ENCODE data around the gene C2CD4C.
"Not testable (repeated sequence)": the region's sequence is repeated elsewhere in the genome, so short reads cannot be mapped to it uniquely, and the experiment has no call there.

C2CD4C gene

DNA sequence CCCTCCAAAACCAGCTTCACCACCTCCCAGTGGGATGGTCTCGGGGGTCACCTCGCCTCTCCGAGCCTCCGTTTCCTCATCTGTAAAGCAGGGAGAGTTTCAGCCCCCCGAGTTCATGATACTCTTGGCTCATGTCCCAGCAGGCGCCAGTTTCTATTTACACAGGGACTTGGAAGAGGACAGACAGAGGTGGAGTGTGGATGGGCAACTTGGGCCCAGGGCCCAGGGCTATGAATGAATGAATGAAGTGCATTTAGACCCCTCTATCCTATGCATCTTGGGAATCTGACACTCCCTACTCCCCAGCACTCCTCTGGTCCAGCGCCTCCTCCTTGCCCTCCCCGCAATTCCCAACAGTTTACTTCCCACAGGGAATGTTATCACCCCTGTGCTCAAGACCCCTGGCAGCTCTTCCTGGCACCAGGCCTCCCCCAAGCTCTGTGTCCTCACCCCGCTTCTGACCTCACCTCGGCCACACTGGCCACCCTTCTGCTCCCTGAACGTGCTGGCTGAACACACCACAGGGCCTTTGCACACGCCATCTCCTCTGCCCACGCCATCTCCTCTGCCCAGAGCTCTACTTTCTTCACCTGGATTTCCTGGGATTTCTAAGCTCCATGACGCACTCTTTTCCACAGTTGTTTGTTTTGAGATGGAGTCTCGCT lies 4.9 kb upstream of the C2CD4C start:
- no peak for DNase-seq (ENCODE audit: low spot score)

DNA sequence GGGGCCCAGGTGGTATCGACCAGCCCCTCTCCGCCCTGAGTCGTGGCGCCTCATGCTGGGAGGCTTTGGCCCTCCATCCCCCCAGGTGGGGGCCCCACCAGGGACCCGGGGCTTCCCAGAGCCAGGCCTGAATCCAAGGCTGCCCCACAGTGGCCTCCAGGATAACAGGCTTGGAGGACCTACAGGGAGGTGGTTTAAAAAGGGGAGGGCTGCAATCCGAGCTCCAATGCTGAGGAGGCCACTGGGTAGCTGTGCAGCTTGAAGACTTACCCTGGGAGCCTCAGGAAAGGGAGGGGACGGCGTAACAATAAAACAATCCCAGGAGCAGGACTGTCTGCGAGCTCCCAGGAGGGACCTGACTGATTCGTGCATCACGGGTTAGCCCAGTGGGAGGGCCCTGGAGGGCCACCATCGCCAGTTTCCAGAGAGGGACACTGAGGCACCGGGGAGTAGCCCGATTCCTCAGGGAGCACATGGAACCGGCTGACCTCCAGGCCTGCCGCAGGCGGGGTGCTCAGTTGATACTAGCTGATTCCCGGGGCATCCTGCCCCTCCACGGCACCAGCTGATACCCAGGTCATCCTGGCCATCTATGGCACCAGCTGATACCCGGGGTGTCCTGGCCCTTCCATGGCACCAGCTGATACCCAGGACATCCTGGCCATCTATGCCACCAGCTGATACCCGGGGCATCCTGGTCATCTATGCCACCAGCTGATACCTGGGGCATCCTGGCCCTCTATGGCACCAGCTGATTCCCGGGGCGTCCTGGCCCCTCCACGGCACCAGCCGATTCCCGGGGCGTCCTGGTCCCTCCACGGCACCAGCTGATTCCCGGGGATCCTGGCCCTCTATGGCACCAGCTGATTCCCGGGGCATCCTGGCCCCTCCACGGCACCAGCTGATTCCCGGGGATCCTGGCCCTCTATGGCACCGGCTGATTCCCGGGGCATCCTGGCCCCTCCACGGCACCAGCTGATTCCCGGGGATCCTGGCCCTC lies 3.7 kb upstream of the C2CD4C start:
- DNase-seq (ENCODE audit: low spot score), result no peak

DNA sequence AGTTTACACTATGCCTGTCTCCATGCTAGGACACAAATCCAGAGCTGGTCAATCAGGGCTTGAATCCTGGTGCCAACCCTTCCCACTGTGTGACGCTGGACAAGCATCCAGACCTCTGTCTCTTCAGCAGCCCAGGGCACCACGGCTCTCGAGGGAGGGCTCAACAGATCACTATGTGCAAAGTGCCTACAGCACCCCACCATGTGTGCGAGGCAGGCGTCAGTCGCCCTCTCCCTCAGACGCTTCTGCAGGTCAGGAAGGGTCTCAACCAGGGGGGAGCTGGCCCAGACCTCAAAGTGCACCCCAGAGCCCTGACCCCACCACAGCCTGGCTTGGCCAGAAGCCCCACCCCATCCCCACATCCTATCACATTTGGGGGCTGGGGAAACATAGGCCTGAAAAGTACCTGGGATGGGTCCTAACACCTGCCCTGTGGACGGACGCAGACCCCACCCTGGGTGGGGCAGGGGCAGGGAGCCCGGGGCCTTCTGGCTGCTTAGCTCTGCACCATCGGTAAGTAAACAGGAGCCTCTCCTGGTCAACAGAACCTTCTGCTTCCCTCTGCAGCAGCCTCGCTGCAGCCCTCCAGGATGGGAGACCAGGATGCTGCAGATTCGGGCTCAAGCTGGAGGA lies 2.9 kb upstream of the C2CD4C start:
- no peak for DNase-seq (ENCODE audit: low spot score)

- DNase-seq (ENCODE audit: low spot score), result not testable (repeated sequence)
Observed at GRCh38 chr19:411121-411722, 2.3 kb upstream of the C2CD4C start.

- no peak for DNase-seq (ENCODE audit: low spot score)
Observed at GRCh38 chr19:410243-410781, 1.4 kb upstream of the C2CD4C start.

- DNase-seq (ENCODE audit: low spot score), result no peak
Observed at GRCh38 chr19:409516-410242, 732 bp upstream of the C2CD4C start.

GRCh38 chr19:408441-408901 lies 476 bp downstream of the C2CD4C start:
- DNase-seq (ENCODE audit: low spot score), result no peak

GRCh38 chr19:407511-408440 lies 1.2 kb downstream of the C2CD4C start:
- no peak for DNase-seq (ENCODE audit: low spot score)

- DNase-seq (ENCODE audit: low spot score), result no peak
Observed at GRCh38 chr19:406971-407510, 1.9 kb downstream of the C2CD4C start.

GRCh38 chr19:406135-406781 lies 2.7 kb downstream of the C2CD4C start:
- DNase-seq (ENCODE audit: low spot score), result no peak

DNA sequence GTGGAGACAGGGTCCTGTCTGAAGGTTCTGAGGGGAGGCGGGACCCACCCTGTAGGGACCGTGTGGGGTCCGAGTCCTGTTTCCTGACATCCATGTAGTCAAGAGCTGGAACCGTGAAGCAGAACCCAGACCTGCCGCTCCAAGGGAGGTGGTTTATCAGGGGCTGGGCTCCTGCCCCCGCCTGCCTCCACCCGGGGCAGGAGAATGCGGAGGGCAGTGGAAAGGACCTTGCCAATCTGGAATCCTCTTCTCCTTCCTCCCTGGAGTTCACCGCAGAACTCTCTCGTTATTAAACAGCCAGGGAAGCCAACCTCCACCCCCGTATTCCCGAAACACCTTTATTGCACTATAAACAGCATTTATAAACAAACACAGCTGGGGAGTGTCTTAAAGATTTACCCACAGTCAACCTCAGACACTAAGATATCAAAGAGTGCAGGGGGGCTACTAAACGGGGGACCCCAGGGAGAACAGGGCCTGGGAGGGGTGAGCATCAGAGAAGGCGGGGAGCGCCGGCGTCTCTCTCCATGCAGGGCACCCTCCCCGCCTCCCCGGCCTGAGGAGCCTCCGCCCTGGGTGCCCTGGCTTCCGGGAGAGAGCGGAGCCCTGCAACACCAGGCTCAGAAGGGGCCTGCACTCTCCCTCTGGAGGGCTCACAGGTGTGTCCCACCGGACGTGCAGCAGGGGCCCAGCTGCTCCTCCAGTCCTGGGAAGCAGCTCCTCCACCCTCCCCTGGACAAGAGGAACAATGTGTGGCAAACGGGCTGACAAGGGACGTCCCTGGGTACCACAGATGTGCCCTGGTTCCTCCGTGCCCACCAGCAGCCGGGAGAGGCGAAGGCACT lies 3.6 kb downstream of the C2CD4C start:
- no peak for DNase-seq (ENCODE audit: low spot score)

DNA sequence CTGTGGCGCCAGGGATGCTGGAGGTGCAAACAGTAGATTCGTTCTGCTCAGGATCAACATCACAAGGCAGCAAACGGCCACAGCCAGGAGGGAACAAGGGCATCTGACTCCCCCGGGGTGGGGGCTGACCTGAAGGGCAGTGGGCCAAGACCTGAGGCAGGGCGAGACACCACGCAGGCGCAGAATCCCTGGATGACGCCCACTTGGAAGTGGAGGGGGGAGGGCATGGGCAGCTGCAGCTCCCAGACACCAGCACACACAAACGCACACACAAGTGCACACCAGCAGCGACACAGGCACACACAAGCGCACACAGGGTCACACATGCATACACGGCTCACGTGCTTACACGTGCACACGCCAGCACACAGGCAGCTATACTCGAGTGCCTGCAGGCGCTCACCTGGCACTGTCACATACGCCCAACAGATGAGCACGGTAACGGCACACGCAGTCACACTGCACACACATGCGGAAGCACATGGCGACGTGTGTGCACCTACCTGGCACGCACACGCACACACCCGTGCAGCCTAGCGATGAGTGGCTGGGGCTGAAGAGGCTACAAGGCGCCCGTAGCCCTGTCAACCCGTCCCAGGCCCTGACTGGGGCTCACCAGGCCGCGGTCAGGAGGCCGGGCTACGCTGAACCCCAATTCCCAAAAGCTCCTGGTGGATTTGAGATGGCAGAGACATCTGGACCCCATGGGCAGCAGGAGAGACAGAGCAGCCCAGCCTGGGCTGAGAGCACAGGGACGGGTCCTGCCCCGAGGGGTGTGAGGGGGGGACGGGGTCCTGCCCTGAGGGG lies 5.5 kb downstream of the C2CD4C start:
- no peak for DNase-seq (ENCODE audit: low spot score)

DNA sequence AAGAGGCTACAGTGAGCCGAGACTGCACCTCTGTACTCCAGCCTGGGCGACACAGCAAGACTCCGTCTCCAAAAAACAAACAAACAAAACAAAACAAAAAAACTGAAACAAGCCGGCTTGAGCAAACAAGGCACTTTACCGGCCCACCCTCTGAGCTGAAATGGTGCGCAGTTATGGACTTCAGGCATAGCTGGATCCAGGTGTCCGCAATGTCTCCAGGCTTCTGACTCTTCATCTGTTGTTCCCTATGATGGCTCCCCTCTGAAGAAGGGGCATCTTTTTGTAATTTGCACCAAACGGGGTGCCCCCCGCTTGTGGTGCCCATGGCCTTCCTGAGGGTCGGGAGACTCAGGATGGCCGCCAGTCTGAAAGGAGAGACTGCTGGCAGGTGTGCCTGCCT lies 6.2 kb downstream of the C2CD4C start:
- DNase-seq (ENCODE audit: low spot score), result no peak

DNA sequence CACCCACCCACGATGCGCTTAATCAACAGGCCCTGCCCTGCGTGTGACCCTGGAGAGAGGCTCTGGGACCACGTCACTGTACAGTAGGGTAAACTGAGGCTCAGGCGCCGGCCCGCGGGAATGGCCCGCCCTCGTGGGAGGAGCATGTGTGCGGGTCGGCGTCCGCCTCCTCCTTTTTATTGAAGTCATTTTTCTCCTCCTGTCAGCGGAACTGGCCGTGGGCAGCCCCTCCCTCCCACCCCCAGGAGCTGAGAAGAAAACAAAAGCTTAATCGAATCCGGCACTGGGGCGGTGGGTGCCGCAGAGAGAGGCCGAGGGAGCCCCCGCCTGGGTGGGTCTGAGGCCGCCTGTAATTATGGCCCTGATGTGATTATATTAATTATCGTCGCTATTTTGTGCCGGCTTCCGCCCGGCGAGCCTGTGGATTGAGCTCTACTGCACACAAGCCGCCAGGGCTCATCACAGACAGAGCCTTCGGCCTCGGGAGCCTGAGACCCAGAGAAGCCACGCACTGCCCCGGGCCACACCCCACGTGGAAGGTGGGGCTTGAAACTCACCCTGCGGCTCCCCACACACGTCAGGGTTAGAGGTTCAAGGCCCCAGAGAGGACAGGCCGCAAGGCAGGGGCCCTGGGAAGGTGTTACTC lies 7.0 kb downstream of the C2CD4C start:
- DNase-seq (ENCODE audit: low spot score), result no peak

- DNase-seq (ENCODE audit: low spot score), result no peak
Observed at GRCh38 chr19:400976-401865, 7.7 kb downstream of the C2CD4C start.

GRCh38 chr19:399370-399769 lies 9.6 kb downstream of the C2CD4C start:
- no peak for DNase-seq (ENCODE audit: low spot score)

All from AG08396 (cell line).